Retina (tissue), 1 donor: ENCODE measurements around the gene FBXL4.

Experiments
- DNase-seq: peaks from one replicate; pipeline ENCODE4 v3.0.0-alpha.2; 2016

Gene FBXL4

GRCh38 chr6:98947411-98948292, at the start of gene FBXL4:
Gene FBXL4 (minus strand): TSS chr6:98947946. CDS start chr6:98926988, 20,958 bp downstream.
- peak; percentile 89 for DNase-seq

- DNase-seq, result no peak
Measured at GRCh38 chr6:98995116-98995515, 47.4 kb upstream of the FBXL4 start.

- DNase-seq, result no peak
Measured at GRCh38 chr6:98992535-98992934, 44.8 kb upstream of the FBXL4 start.

GRCh38 chr6:98986071-98986615, 38.4 kb upstream of the FBXL4 start:
- no peak for DNase-seq

- DNase-seq, result no peak
Measured at GRCh38 chr6:98985391-98985790, 37.6 kb upstream of the FBXL4 start.

- DNase-seq, result no peak
Measured at GRCh38 chr6:98984121-98984520, 36.4 kb upstream of the FBXL4 start.

- DNase-seq, result no peak
Measured at GRCh38 chr6:98981473-98981872, 33.7 kb upstream of the FBXL4 start.

- no peak for DNase-seq
Measured at GRCh38 chr6:98980819-98981218, 33.1 kb upstream of the FBXL4 start.

- DNase-seq, result peak; percentile 74
Measured at GRCh38 chr6:98977671-98978292, 30.0 kb upstream of the FBXL4 start.

GRCh38 chr6:98976674-98977385, 29.1 kb upstream of the FBXL4 start:
- peak; percentile 13 for DNase-seq

GRCh38 chr6:98975421-98975820, 27.7 kb upstream of the FBXL4 start:
- DNase-seq, result no peak

GRCh38 chr6:98974309-98974708, 26.6 kb upstream of the FBXL4 start:
- no peak for DNase-seq

- no peak for DNase-seq
Measured at GRCh38 chr6:98973571-98973970, 25.8 kb upstream of the FBXL4 start.

- no peak for DNase-seq
Measured at GRCh38 chr6:98971303-98971702, 23.6 kb upstream of the FBXL4 start.

GRCh38 chr6:98970469-98970868, 22.7 kb upstream of the FBXL4 start:
- no peak for DNase-seq

- no peak for DNase-seq
Measured at GRCh38 chr6:98967616-98968015, 19.9 kb upstream of the FBXL4 start.

- no peak for DNase-seq
Measured at GRCh38 chr6:98959631-98960030, 11.9 kb upstream of the FBXL4 start.

GRCh38 chr6:98958776-98959175, 11.0 kb upstream of the FBXL4 start:
- DNase-seq, result no peak

- no peak for DNase-seq
Measured at GRCh38 chr6:98957450-98957849, 9.7 kb upstream of the FBXL4 start.

GRCh38 chr6:98949589-98949988, 1.8 kb upstream of the FBXL4 start:
- DNase-seq, result no peak

- DNase-seq, result peak; percentile 78
Measured at GRCh38 chr6:98946879-98947410, 801 bp downstream of the FBXL4 start.

GRCh38 chr6:98946266-98946878, 1.4 kb downstream of the FBXL4 start:
- DNase-seq, result peak; percentile 9
